ENCODE data around the gene TMEM182.
A peak's percentile ranks its signal among the peaks of the same experiment; 100 is the strongest.

Gene TMEM182

DNA sequence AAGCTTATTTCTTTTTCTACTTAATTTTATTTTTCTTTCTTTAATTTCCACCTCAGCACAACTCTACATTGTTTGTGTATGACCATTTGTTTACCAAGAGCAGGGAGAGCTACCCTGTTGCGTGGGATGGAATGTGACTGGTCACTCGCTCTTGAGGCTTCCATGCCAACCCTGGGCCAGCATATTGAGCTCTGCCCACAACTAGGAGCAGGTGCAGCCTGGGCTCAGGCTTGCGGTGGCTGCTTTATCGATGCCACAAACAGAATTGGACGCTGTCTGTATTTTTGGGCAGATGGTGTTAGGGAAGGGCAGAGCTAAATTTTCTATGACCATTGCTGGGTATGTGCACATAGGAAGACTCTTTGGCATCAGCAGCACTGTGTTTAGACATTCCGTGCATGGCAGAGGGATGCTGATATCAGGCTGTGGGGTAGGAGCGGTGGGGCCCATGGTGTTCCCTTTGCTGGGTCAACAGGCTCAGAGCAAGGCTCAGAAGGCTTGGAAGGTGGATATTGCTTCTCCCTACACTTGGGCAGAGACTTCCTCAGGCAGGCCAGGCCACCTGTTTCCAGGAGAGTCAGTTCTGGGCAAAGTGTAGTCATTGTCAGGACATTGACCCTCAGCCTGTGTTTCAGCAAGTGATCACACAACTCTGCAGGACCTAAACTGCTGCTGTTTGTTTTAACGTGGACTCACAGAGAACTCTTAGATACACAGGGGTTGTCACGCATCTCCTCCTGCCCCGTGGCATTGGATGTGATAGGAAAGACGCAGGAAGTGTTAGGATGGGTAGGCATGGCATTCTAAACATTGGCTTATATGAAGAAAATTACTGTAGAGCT is 40.2 kb downstream of the TMEM182 start:
- DNase-seq = no peak

DNA sequence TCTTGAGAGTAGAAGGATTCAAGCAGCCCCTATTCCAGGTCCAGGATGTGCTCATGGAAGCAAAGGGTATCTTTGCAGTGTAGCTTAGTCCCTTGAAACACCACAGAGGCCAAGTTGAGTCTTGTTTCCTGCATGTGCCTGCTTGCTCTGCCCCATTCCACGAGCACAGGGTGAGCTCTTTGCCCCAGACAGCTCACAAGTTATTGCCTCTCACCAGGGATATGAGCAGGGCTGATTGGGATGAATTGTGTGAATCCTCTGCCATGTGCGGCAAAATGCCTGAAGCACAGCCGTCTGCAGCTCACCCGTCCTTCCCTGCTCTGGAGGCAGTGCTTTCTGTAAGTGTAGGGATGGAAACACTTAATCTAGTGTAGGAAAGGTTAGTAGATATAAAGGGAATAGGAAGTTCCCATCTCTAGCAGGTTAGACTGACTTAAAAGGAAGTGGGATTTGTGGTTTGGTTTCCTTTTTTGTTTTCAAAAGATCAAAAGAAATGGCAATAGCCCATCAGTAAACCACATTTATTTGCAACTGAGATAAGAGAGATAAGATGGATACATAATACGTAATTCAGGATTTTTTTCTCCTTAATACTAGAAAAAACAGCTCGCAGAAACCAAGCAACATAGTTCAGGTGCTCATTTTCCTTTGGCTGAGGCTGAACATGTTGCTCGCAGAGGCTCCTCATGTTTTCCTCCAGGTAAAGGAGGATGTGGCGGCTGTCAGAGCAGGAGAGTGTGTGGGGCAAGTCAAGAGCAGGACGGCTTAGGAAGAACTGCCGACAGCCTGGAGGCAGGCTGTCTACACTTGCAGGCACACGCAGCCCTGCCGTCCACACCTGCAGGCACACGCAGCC is 41.4 kb downstream of the TMEM182 start:
- DNase-seq = no peak

DNA sequence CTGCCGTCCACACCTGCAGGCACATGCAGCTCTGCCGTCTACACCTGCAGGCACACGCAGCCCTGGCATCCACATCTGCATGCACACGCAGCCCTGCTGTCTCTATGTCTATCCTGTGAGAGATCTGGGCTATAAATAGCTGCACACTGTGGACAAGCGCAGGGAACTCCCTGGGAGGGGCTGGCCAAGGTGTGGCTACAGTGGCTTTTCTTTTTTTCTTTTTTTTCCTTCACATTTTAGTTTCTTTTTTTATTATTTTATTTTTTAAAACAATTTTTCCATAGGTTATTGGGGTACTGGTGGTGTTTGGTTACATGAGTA is 42.0 kb downstream of the TMEM182 start:
- no peak for DNase-seq

DNA sequence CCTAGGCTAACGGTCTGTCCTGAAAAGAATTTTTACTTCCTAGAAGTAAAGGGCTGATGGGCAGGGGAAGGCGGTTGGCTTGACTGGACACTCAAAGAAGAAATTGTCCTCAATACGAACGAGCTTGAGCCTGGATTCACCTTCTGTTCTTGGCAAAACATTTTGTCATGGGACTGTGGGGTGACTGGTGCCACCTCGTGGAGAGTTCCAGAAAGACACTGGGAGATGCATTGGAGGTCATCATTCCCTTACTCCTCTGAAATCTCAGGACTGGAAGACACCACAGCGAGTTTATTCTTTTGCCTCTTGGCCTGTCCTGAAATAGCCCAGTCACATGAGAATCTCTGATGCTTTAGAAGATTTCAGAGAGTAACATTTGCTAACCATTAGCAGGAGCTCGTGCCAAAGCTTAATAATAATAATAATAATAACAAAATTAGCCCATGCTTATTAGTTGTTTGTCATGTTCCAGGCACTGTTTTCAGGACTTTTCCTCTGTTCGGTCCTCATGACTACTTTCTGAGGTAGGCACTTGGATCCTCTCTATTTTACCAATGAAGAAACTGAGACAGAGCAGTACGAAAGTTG is 44.5 kb downstream of the TMEM182 start:
- peak; percentile 54 to 88 for DNase-seq

DNA sequence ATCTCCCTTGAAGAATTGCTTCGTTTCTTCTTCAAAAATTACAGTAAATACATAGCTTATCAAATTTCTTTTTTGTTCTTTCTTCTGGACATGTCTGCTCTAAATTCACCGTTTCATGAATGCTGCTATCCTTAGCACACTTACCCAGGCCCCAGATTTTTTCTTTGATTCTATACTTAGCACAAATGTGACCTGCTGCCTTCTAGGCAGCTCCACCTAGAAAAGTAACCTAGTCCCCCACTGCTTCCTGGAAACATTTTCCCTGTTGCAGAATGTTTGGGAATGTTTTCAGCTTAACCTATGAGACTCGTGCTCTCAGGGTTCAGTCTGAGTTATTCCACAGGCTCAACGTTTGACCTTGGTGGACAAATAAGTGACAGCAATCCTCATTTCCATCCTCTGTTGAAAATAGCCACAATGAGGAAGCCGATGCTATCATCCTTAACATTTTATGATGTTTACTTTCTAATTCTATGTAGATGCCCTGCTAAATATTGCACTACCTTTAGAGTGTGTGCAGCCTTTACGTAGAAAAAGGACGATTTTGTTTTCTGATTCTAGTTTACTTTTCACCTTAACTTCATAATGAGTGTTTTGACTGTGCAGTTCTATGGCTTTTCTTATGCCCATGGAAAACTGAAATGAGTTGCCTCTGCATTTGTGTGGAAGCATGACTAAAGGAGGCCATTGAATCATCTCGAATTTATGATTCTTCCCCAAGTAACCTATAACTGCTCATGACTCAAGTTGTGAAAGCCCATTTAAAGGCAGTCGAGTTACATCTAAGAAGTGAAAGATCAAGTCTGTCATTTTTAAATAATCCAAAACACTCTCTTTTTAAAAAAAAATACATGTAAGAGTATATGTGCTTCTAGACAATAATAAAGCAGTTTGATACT is 47.7 kb downstream of the TMEM182 start:
- DNase-seq = no peak

DNA sequence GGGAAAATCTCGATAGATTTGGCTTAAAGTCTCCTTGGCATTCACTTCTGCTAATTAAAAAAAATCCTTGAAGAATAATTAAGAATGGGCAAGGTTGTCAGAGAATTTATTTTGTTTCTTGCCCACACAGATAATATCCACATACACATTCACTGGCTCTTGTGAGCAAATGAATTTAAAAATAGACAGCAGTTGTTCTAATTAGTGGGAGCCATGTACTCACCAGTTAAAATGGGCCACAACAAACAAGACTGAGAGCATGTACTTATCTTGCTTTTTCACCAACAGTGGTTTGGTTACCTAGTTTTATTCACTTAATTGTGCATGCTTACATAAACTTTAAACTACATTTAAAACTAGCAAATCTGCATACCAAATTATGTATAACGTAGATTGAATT is 53.5 kb downstream of the TMEM182 start:
- no peak for DNase-seq

DNA sequence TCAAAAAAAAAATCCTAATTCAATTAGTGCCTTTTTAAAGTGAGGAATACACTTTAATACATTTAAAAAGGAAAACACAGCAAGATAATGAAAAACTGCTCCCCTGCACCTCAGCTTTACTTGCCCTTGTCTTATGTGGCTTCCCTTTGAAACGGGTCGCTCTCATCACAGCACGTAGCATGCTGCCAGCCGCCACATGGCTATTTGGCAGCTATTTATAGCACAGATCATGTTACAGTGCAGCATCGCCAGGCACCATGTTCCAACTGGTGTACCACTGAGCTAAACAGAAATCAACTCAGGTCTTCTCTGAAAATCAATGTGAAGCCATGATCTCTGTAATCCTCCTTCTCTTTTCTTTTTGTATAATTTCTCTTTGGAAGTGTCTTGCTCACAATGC is 65.1 kb downstream of the TMEM182 start:
- peak; percentile 81 to 88 for DNase-seq

DNA sequence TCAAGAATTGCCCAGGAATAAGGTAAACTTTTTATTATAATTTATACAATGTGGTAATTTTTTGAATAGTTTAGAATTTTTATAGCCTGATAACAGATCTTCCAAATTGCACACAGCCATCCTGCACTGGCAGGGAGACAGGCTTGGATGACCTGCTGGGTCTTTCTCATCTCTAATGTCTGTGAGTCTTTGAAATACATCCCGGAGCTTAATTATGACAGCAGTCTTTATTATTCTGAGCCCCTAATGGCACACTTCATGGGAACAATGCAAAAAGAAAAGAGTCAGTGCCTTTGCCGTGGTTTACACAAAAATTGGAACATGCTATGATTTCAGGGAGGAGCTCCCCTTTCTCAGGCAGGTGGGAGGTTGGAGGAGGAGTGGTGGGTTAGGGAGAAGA is 71.0 kb downstream of the TMEM182 start:
- no peak for DNase-seq

DNA sequence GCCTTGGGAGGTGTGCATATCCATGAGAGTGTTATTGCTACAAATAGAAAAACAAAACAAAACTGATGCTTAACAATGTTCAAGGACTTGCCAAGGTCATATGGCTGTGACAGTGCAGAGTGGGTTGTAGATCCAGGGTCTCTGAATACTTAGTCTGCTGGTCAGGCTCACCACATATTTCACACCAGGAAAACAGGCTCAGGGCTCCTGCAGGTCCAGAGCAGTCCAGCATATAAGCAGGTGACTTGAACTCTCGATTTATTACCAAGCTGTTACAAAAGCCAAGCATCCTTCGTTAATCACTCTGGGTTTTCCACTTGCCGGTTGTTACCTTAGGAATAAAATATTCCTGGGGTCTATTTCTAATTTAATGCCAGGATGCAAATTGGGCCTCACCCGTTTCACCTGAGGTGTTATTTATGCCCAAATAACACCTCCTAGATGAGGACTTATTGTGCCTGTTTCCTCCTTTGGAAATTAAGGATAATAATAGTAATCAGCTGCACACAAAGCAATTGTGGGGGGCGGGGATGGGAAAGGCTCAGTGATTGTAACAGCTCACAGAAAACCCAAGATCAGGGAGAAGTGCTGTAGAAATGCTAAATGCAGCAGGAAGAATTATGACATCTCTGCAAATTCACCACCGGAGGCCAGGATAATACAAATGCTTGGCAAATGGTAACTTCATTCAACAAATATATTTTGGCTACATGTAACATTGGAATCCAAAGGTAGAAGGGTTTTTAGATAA is 72.9 kb downstream of the TMEM182 start:
- no peak for DNase-seq

DNA sequence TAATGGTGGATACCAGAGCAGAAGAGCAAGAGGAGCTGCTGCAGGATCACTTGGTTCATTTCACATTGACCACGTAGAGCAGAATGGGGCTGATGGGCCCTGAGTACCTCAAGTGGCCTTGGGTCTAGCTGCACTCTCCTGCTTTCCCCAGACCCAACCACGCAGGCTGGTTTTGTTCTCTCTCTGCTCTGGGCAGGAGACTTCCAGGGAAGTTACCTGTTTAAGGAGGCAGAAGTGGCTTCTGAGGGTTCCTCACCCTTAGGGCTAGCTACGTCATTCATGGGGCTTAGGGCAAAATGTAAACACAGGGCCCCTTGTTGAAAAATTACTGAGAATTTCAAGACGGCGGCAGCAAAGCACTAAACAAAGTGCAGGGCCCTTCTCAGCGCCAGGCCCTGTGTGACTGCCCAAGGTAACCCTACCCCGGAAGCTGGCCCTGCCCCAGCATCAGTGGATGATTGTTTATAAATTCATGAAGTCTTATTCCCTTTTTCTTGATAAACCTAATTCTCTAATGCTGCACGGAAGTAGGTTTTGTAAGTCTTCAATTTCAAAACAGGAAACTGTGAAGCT is 75.9 kb downstream of the TMEM182 start:
- no peak for DNase-seq

DNA sequence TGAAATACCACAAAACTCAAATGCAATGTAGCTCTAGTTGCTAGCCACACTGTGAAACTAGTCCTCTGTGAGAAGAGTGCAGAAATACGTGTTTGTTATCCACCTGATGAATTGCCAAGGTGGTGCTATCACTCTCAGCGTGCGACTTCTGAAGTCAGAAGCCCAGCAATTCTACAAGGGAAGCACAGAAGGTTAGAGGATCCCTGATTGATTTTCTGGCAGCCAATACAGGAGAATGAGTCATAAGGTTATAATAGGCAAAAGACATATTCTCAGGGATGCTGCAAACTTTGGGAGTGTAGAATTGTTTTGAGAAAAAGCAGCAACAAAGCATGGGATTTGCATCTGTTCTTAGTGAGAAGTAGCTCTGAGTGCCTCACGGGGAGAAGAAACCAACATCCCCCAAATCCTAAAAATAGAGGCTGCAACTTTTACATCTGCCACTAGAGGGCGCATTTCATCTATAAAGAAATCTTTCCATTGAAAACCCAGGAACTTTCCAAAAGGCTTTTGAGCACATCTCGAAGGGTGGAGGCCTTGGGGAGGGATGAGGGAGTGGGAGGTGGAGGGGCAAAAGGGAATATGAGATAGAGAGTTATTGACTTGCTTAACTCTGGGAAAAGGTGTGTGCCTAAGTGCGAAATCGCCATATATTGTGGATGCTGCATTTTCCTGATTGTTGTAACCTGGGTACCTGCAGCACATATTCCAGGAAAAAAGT is 78.0 kb downstream of the TMEM182 start:
- peak; percentile 76 to 85 for DNase-seq

DNA sequence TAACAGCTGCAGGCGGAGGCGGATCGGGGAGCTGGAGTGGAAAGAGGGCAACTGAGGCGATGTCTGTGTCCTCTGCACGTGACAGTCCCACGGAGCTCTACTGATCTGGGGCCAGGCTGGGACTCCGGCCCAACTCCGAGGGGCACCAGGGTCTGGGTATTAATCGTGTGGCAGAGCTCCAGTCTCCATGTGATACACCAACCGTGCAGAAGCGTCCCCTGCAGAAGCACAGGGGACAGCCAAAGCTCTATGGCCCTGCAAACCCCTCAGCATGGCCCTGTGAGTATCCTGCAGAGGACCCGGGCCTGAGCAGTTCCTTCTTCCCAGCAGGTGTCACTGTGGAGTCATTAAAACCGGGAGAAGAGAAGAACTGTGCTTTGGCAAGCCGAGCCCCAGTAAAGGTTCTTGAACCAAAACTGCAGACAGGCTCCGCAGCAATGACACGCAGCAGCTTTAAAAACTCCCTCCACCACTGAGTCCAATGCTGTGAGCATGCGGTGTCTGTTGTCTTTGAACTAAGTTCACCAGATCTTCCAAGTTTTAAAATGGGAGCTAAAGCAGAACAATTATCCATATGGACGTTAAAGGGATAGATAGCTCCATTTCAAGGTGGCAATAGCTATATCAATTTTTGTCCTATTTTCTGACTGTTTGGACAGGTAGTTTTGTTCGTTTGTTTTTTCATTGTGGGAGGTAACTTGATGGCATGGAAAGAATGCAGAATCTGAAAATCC is 79.4 kb downstream of the TMEM182 start:
- peak; percentile 51 to 81 for DNase-seq

DNA sequence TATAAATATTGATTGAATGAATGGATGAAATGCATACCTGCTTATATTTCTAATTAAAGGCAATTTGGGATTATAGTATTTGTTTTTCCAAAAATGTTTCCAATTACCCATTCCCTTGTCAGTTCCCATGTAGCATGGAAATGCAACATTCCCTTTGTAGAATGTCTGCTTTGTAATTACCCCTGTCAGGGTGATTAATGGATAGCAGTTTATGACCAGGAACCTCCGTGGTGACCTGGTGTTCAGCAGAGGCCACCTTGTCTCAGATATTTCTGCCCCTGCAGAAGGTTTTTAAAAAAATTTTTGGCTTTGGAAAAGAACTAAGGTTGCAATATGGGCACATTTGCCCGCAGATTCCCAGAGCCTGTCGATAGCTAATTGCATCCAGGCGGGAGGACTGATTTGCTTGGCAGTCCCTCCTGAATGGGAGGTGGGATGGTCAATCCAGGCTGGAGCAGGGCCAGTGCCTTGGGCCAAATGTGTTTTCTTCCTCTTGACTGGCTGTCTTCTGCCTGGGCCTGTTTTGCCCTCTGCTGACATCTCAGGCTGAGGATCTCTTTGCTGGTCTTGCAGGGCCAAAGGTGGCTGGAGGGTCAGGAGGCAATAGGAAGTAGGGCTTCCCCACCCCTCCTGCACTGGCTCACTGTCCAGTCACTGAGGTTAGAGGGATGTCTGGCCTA is 82.1 kb downstream of the TMEM182 start:
- DNase-seq = peak in 1 of 2 experiments; percentile 76

DNA sequence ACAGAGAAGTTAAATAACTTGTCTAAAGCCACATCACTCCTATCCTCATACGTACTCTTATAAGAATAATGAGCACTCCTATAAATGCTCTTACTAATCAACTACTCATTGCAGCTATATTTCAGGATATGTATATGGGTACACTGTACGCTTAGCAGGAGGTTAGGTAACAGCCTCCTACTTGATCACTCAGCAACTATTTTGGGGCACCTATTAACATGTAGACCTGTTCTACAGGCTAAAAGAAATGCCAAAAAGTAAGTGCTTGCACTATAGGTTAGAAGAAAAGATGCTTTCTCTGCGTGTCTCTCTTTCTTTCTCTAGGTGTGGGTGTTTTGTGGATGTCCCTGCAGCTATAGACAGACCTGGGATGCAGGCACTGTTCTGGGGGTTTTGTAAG is 83.1 kb downstream of the TMEM182 start:
- no peak for DNase-seq

DNA sequence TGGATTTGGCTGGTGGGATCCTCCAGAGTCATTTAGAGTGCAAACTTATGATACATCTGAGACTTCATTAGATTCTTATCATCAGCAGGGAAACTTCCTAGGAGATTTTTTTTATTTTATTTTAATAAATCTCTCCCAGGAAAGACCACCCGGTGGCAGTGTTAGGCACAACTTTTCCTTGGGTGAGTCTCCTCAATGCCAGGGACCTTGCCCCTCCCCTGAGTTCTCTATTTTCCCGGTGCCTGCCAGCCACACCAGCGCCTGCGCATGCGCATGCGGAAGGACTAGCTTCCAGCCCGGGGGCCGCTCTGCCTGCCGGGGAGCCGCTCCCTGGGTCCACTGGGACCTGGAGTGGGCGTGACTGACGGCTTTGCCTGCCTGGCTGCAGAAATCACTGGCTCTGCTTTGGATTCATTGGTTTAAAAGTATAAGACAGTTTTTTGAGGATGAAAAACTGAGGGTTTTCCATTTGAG is 86.6 kb downstream of the TMEM182 start:
- peak; percentile 67 to 95 for DNase-seq

DNA sequence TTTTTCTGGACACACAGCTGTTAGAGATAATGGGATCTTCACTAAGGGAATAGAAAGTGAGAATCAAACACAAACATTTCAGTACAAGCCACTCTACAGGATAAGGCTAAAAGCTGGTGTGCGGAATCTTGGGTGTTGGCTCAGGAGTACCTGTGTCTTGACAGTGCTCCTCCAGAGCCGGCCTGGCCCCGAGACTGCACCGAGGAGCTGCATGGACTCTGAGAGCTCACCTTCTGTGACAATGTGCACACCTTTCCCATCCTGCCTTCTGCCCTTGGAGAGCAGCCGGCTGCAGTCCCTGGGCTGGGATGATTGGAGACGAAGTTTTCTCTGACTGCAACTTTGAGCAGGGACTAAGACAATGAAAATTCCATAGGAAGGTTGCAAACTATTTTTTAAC is 89.1 kb downstream of the TMEM182 start:
- no peak for DNase-seq

DNA sequence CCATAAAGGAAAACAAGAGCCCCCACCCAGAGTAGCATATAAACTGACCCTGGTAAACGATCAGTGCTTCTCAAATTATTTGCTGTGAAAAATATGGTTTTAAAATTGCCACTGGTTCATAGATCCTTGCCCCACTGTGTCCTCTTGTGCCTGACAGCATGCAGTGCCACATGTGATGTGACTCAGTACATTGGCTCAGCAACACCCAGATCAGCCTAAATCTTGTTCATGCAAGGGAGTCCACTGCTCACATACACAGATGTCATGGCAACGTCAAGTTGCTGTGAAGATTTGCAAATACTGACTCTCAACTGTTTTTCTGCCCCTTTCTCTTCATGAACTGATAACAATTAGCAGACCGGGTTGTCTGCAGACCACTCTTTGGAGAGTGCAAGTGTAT is 91.0 kb downstream of the TMEM182 start:
- DNase-seq = no peak
